ENCODE measurements around the gene PRIMA1.

The PRIMA1 gene

GRCh38 chr14:93675651-93676050 lies 112.6 kb downstream of the PRIMA1 start:
- DNase-seq (ENCODE audit: low spot score), result no peak

DNA sequence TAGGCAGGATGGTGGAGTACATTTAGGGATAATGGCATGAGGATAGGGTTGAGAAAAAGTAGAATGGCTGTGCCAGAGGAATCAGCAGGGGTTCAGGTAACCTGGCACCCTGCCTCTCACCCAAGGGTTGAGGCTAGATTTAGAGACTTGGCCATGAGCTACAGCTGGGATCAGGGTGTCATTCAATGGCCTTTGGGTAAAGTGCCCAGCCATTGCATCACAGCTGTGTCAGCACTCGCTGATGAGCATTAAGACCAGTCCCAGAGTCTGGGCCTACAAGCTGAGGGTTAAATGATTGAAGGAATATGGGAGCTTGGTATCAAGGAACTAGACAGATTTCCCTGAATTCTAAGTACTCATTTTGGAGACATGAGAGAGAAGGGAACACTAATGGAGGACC lies 113.9 kb downstream of the PRIMA1 start:
- DNase-seq (ENCODE audit: low spot score), result no peak

DNA sequence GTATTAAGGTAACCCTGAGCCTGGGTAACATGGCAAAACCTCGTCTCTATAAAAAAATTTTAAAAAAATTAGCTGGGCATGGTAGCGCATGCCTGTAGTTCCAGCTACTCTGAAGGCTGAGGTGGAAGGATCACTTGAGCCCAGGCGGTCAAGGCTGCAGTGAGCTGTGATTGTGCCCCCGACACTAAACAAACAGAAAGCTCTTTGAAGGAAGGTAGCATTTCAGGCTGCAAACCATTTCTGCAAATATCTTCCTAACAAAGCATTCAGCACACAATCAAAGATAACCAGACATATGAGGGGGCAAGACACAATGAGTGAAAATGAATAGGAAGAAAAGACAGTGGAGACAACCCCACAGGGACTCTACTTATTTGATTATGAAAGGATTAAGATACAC lies 118.7 kb downstream of the PRIMA1 start:
- no peak for DNase-seq (ENCODE audit: low spot score)

Data from HuH-7 (cell line).